A673 (cell line): ENCODE results near the gene RCVRN. TPM values are rescaled to one million over a fixed set of nuclear protein-coding genes. Genes with fewer than 3 reads are reported as not detected.

ENCODE experiments used
- BruUV-seq: library from RNA; stranded (reverse); fragments of 400-500 nt; replicated peaks from 2 replicates; lab custom pipeline; 2021; lab: Mats Ljungman, UMichigan
- CTCF ChIA-PET: fragments of 300-600 bp; sonication (Branson Sonifier 250); formaldehyde crosslinking; loops from one replicate; lab custom pipeline; 2022; ENCODE audit warnings: antibody characterized with exemption; lab: Charles Lee
- POLR2A ChIA-PET: fragments of 300-600 bp; sonication (Branson Sonifier 250); formaldehyde crosslinking; loops from one replicate; lab custom pipeline; 2022; ENCODE audit warnings: antibody characterized with exemption; ENCODE audit not compliant: low non-redundant PET; lab: Charles Lee
- DNase-seq: peaks from one replicate; pipeline ENCODE4 v3.0.0-alpha.2; 2015; ENCODE audit warnings: low spot score
- H3K27ac ChIP-seq: fragments of 200-600 bp; sonication (generic); 2 replicates; pipeline ENCODE4 v1.5.1; 2016; ENCODE audit warnings: mixed run types, low read depth, mild to moderate bottlenecking, mixed read lengths, antibody characterized with exemption, low read length; ENCODE audit not compliant: poor library complexity, severe bottlenecking
- H3K27me3 ChIP-seq: fragments of 200-600 bp; sonication (generic); replicated peaks from 2 replicates; pipeline ENCODE4 v1.6.1; 2017; ENCODE audit warnings: mixed run types, low read depth, mild to moderate bottlenecking, mixed read lengths, antibody characterized with exemption, low read length; ENCODE audit not compliant: insufficient read depth, poor library complexity
- H3K36me3 ChIP-seq: fragments of 200-600 bp; sonication (generic); 2 replicates; pipeline ENCODE4 v1.6.1; 2016; ENCODE audit warnings: mixed run types, mild to moderate bottlenecking, mixed read lengths, antibody characterized with exemption, low read length; ENCODE audit not compliant: insufficient read depth, poor library complexity, severe bottlenecking
- H3K4me1 ChIP-seq: fragments of 200-600 bp; sonication (generic); 2 replicates; pipeline ENCODE4 v1.6.1; 2017; ENCODE audit warnings: mixed run types, mild to moderate bottlenecking, mixed read lengths, antibody characterized with exemption, low read length; ENCODE audit not compliant: insufficient read depth, poor library complexity, severe bottlenecking
- H3K4me3 ChIP-seq: fragments of 200-600 bp; sonication (generic); 2 replicates; pipeline ENCODE4 v1.5.1; 2016; ENCODE audit warnings: low read depth, mixed run types, mild to moderate bottlenecking, mixed read lengths, low read length; ENCODE audit not compliant: poor library complexity, severe bottlenecking
- H3K9me3 ChIP-seq: fragments of 200-600 bp; sonication (generic); 2 replicates; pipeline ENCODE4 v1.6.1; 2016; ENCODE audit warnings: mixed run types, low read depth, mild to moderate bottlenecking, mixed read lengths, antibody characterized with exemption, low read length; ENCODE audit not compliant: poor library complexity, severe bottlenecking
- CTCF ChIP-seq: fragments of 300-800, 200-600 bp; sonication (generic); conservative IDR thresholded peaks from 2 replicates; pipeline ENCODE4 v1.5.1; 2017; ENCODE audit warnings: low read depth, mild to moderate bottlenecking, antibody characterized with exemption, low read length, moderate library complexity, mixed read lengths
- EZH2 ChIP-seq: fragments of 200-600 bp; sonication (generic); IDR thresholded peaks from 2 replicates; pipeline ENCODE4 v1.6.1; 2017; ENCODE audit warnings: borderline replicate concordance, low read depth, mild to moderate bottlenecking, mixed read lengths, antibody characterized with exemption, low read length; ENCODE audit not compliant: poor library complexity, severe bottlenecking
- intact Hi-C: fragments of 100-400 bp; cut with micrococcal nuclease; formaldehyde crosslinking; loops from one replicate; pipeline ENCODE4 v1.10.0; 2022; ENCODE audit not compliant: unreplicated experiment
- total RNA-seq: library from RNA; stranded (reverse); gene quantifications from 2 replicates; pipeline ENCODE4 v1.2.3, GENCODE V29; 2021

RCVRN gene
- total RNA-seq, 1 experiment from 2014 or later: not detected

GRCh38 chr17:9900784-9901183 lies 4.3 kb downstream of the RCVRN start:
- DNase-seq: no peak
- no peaks in the 10 kb centered on the region for H3K9me3 ChIP-seq
- H3K4me1 ChIP-seq: no peaks in the 10 kb centered on the region
- no peak overlapping the region for H3K27ac ChIP-seq
- no peak overlapping the region for H3K4me3 ChIP-seq
- no peaks in the 10 kb centered on the region for H3K36me3 ChIP-seq
- no TSS peak for BruUV-seq
- POLR2A ChIA-PET: no interaction called here
- peaks cover 56% of the 10 kb centered on the region for H3K27me3 ChIP-seq
- CTCF ChIA-PET: no interaction called here
- intact Hi-C loops: no loop called here
- TF ChIP-seq EZH2: no peak
- no peak for TF ChIP-seq CTCF

DNA sequence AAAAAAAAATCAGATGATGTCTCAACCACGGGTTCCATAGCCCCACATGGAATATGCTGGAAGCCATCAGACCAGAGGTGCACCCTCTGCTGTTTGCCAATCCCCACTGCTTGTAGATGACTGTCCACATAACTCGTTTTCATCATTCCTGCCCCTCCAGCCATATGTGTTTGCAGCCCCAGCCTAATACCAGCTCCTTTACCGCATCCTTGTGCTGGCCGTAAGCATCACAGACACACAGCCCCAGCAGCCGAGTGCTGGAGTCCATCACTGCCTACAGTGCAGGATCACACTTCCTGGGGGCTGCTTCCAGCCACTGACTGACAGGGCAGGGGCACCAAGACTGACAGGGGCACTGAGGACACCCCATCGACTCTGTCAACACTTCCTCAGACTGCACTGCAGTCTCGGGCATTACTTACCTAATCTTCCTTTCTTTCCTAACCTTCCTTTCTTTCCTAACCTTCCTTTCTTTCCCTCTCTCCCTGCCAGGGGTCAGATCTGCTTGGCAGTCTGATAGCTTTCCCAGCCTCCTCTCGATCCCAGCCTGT lies 5.0 kb downstream of the RCVRN start:
- ChIA-PET POLR2A (no interaction called here), CTCF (no interaction called here)
- H3K4me3 ChIP-seq: no peak overlapping the region
- no peak for DNase-seq
- H3K4me1 ChIP-seq: no peaks in the 10 kb centered on the region
- no peaks in the 10 kb centered on the region for H3K36me3 ChIP-seq
- peaks cover 63% of the 10 kb centered on the region for H3K27me3 ChIP-seq
- no peaks in the 10 kb centered on the region for H3K9me3 ChIP-seq
- intact Hi-C loops: no loop called here
- no peak overlapping the region for H3K27ac ChIP-seq
- BruUV-seq: no TSS peak
- TF ChIP-seq EZH2 (no peak), CTCF (no peak)

DNA sequence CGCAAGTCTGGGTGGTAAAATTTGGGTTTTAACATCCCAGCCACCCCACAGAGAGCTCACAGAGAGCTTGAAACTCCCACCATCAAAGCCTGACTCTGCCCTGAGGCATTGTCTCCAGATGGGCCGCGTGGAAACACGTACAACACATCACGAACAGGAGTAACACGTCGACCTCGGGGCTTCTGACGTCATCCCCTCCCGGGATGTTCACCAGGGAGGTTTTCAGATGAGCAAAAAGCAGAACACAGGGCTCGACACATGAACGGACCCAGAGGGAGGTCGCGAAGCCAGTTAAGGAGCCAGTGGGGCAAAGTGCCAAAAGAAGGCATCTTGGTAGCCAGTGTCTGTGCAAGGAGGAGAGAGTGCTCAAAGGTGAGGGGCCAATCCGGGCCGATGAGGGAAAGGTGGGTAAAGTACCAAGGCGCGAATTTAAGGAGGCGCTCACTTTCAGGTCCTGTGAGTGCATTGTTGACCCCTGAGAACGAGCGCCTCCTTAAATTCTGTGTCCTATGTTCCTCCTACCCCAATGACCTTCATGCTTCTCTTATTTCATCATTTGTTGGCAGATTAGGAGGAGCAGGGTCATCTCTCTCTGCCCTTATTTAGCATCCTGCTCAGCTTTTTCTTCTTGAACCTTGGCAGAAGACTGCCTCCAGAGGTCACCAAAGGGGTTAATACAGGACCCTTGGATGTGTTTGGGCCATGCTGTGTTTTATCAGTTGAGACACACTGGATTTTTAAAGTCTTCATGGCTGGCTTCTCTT lies 5.6 kb downstream of the RCVRN start:
- CTCF ChIA-PET: no interaction called here
- intact Hi-C loops: loop anchor here (10.0 kb wide), 1 partner anchor 175 kb away; no protein-coding TSS in a partner anchor
- Histone ChIP-seq H3K27ac (no peak overlapping the region), H3K4me3 (no peak overlapping the region), H3K27me3 (peaks cover 69% of the 10 kb centered on the region), H3K36me3 (no peaks in the 10 kb centered on the region), H3K9me3 (no peaks in the 10 kb centered on the region), H3K4me1 (no peaks in the 10 kb centered on the region)
- POLR2A ChIA-PET: no interaction called here
- no peak for TF ChIP-seq EZH2
- TF ChIP-seq CTCF: no peak
- no TSS peak for BruUV-seq
- no peak for DNase-seq
